Stimulated activated CD4-positive, alpha-beta T cell treated with anti-CD3 and anti-CD28 coated beads, TNF-alpha, amount 100 ng/mL, for 1 hour (primary cell): Measurements from ENCODE around the gene PHF21B.

ENCODE experiments used
- DNase-seq, 3 donors: peaks; one replicate each; pipeline ENCODE4 v3.0.0-alpha.2; 2020; ENCODE audit warnings: low read depth in 3 of 3, low spot score in 1 of 3

The PHF21B gene

DNA sequence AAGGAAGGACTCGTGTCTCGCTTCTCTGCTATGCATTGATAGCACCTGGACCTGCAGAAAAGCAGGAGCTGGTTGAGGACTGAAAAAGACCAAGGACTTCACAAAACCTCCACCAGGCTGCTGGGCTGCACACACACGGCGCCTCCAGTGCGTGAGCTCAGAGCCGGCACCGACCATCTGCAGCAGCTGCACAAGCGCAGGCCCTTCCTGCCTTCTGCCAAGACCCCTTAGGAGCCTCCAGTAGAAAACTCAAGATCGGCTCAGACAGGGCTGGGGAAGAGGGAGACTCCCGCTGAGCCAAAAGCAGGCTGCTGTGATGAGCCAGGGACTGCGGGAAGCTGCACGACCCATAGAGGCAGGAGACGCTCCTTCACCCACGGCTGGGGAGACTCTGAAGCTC is 70.9 kb downstream of the PHF21B start:
- no peak for DNase-seq

DNA sequence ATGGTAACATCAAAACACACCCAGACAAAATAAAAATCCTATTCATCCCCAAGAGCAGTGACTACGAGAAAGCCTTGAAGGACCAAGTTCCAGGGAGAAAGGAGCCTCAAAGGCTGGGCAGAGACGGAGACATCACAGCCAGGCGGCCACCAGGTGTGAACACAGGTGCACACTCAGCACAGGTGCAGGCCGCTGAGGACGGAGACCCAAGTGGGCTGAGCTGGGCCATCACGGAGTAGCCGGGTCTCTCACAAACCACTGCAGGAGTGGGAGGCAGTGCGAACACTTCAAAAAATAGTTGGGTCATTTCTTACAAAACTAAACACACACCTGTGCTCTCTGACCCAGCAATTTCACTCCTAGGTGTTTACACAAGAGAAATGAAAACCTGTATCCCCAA is 72.6 kb downstream of the PHF21B start:
- DNase-seq, result no peak

DNA sequence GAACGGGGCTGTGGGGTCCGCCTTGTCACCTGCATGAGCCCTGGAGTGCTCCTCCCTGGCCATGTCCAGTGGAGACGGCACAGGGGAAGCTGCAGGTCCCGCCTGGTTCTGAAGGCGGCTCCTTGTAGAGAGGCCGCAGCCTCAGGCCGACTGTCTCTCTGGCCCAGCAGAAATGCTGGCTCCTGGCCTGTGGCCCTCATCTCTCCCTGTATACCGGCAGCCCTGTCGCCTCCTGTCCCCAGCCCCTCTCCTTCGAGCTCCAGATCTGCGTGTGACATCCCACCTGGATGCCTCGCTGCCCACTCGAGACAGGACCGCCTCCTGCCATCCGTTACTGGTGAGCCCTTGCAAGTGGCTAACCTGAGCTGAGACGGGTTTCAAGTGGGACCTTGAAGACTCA is 73.6 kb downstream of the PHF21B start:
- DNase-seq, result no peak

DNA sequence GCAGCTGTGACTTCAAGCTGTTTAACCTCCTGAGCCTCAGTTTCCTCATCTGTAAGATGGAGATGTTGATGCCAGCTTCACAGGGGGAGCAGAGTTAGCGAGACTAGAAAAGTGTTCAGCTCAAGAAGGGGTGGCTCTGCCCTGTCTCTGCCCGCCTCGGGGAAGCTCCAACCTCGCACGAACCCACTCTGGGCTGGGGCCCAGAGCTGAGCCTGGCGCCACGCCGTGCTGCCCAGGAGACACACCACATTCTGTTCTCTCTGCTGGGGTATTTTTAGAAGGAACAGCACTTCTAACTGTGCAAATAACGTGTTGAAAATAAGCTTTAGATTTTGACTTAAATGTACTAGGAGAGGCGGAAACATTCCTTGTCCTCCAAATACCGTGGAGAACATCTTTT is 74.1 kb downstream of the PHF21B start:
- DNase-seq, result no peak

DNA sequence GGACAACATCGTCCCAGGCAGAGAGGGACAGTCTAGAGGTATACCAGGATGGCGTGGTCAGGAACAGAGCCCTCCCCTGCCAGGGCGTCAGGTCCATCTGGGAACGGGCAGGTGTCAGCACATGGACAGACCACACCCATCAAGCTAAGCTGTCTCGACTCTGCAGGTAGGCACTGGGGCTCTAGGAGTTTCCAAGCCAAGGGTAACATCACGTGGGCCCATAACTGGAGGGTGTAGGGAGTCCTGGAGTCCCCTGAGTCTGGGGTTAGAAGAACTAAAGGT is 75.4 kb downstream of the PHF21B start:
- DNase-seq, result no peak

DNA sequence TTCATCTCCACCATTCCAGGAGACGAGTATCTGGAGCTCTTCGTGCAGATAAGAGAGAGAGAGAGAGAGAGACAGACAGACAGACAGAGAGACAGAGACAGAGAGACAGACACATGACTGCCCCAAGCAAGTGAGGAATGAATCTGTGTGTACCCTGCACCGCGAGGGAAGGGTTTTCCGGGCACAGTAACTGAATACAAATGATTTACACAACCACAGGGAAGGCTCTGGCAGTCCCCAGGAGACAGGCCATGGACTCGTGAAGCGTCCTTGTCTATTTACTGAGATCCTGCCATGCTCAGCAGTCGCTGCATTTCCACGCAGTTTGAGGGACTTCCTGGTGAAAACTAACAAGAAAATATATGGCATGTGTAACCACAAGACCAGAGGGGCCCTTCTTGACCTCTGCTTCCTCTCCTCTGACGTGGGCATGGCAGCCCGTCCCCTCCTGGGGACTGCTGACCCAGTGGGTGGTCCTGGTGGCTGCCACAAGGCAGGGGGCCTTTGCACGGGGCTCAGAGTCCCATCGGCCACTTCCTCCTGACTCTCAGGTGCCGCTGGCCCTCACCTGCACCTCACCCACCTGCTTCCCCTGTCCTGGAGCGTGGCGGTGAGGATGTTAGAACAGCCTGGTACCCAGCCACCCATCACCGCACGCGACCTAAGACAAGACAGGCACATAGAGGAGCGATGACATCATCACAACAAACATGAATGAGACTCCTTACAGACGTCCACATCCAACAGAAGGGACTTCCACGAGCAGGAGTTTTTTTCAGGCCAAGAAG is 75.9 kb downstream of the PHF21B start:
- no peak for DNase-seq

DNA sequence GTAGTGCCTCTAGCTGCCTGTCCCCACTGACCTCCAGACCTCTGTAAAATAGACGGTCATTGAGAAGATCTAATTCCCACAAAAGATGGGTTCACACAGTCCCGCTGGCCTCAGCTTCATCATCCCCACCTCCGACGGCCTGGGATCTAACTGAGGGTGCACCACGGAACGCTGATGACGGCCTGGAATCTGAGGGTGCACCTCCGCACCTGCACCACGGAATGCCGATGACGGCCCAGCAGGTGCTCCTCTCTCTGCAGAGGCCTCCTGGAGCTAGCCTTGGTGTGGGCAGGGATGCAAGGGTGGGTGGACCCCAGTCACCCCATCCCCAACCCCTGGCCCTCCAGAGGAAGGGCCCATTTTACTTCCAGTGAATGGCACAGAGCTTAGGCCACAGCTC is 77.3 kb downstream of the PHF21B start:
- DNase-seq, result no peak

DNA sequence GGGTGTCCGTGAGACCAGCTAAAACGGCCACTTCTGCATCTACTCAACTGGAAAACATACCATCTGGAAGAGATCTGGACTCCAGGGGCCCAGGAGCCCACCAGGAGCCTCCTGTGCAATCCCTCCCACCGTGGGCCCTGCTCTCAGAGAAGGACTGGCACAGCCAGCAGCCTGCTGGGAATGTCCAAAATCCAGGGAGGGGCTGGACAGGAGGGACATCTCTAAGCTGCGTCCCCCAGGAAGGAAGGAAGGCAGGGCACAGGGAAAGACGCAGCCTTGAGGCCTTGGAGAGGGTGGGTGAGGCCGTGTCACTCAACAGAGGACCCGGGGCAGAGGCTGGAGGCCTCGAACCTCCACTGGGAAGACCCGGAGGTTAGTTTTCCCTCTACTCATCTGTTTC is 78.0 kb downstream of the PHF21B start:
- no peak for DNase-seq

DNA sequence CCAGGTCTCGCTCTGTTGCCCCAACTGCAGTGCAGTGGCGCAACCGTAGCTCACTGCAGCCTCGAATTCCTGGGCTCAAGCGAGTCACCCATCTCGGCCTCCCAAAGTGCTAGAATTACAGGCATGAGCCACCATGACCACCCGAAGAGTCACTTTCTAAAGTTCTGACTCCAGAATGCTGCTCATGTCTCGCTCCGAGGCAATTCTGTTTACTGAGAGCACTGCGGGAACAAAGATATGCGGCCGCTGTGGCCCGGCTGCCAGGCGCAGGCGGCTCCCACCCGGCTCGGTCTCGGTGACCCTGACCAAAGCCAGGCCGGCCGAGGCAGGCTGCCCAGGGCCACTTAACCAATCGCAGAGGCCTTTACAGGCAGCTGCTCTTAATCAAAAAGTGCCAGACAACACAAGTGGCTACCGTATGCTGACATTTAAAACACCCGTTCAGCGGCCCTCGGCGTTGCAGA is 78.7 kb downstream of the PHF21B start:
- no peak for DNase-seq

DNA sequence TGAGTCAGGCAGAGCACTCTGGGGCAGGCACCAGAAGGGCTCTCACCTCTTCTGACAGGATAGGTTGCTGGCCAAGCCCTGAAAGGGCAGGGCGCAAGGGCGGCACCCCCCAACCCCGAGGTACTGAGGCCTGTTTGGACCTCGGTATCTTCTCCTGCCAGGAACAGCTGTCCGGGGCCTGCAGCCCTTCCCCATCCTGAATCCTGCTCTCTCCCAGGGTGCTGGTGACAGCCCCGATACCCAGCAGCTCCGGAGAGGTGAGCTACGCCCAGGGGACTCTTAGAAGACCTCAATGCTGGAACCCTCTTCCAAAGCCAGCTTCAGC is 79.1 kb downstream of the PHF21B start:
- DNase-seq, result no peak

DNA sequence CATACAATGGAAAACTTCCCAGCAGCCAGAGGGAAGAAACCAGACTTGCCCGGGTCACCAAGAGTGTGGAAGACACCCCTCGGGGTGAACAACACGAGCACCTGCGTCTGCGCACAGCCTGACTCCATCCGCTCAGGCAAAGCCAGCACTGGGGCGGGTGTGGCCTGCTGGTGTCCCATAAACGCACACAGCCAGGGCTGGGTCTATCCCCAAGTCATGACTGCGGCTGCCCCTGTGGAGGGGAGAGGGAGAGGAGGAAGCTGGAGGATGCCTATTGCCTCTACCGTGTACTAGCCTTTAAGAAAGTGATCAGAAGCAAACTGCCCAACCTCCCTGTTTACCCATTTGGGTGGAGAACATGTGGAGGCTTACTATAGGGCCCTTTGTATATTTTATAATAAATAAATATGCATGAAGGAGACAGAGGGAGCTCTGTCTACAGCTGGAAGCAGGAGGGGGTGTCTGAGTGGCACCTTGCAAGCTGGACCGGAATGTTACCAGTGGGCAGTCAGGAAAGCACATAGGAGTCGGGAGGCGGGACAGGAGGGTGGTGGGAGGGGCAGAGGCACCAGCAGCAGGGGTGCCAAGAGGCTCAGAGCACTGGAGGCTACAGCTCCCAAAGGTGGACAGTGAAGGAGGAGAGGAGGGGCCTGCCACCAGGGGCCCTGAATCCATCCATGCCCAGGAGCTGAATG is 79.6 kb downstream of the PHF21B start:
- no peak for DNase-seq

DNA sequence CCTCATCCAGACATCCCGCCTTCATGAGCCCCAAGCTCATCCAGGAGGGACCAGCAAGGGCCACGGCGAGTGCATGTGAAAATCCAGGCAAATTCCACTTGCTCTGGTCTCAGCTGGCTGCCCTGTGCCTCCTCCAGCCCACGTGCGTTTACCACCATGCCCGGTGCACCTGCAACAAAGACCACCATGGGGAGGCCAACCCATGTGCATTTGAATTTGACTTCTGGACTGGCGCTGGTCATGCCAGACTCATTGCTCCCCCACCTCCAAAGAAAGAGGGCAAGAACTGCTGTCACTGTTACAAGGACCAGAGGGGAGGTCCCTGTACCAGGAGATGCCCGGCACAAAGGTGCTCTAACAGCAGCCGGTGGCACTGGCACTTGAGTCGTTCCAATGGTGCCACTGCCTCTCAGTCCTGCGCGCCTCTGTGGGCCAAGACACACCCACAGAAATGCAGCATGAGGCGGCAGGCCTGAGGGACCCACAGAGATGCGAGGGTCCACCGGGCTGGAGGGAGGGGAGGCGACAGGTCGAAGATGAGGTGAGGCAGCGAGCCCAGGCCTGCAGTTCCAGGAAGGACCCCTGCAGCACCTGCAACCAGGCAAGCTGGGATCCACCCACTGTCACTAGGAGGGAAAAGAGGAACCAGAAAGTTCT is 80.3 kb downstream of the PHF21B start:
- DNase-seq, result no peak

DNA sequence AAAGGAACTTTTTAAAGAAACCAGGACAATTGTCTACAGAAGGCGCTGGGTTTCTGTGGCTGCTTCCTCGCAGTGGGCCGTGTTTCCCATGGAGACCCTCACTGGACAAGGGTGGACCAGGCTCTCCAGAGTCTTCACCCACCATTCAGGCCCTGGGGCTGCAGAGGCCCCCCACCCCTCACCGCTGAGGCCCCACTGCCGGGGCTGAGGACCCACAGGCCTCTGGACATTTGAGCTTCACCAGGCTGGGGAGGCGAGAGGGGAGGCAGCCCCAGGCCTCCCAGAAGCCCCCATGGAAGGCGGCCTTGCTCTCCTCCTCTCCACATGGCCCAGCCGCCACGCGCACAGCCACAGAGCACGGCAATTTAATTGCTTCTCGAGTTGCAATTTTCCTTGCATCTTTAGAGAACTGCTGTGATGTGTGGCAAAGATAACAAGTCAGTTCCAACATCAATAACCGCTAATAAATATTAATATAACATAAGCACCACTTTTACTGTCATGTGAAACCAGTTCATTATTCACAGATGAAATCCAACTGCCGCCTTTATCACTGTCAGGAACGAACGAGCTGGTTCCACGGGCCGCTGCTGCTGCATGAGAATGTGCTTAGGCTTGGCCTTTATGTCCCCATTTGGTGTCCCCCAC is 81.0 kb downstream of the PHF21B start:
- no peak for DNase-seq

DNA sequence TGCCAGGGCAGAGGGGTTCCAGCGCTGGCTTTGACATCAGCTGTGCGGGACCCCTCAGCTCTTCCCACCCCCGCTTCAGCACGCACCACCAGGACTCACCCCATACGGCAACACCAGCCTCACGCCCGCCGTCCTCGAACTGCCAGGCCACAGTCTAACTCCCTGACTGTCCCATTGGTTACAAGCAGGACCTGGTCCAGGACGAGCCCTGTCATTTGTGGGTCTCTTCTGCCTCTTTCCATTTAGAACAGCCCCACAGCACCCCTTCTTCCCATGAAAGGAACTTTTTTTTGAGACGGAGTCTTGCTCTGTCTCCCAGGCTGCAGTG is 81.7 kb downstream of the PHF21B start:
- DNase-seq, result no peak

DNA sequence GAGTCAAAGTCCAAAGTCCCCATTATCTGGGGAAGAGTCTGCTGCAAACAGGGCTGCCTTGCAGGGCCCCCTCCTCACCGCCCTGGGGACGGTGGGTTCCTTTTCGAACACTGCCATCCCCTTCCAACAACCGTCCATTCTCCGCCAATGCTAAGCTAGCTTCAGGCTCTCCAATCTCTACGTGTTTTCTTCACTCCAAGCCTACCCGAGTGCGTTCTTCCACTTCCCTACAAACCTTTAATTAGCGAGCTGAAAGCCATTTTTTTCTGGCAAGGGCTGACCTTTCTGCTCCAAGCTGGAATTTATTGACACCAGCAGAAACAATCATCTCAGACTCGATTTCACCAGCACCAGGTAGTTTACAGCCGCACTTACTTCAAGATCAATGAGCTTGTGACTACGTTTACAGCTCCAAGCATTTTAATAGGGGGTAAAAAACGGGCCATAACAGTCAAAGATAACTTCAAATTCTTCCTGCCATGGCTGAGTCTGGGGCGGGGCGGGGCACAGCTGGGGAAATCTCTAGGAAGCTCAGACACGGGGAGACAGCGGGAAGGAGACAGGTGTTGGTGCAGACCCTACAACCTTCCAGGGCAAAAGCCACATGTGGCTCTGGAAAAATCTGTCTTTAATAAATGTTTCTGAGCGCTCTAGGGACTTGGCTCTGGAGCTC is 82.2 kb downstream of the PHF21B start:
- no peak for DNase-seq

DNA sequence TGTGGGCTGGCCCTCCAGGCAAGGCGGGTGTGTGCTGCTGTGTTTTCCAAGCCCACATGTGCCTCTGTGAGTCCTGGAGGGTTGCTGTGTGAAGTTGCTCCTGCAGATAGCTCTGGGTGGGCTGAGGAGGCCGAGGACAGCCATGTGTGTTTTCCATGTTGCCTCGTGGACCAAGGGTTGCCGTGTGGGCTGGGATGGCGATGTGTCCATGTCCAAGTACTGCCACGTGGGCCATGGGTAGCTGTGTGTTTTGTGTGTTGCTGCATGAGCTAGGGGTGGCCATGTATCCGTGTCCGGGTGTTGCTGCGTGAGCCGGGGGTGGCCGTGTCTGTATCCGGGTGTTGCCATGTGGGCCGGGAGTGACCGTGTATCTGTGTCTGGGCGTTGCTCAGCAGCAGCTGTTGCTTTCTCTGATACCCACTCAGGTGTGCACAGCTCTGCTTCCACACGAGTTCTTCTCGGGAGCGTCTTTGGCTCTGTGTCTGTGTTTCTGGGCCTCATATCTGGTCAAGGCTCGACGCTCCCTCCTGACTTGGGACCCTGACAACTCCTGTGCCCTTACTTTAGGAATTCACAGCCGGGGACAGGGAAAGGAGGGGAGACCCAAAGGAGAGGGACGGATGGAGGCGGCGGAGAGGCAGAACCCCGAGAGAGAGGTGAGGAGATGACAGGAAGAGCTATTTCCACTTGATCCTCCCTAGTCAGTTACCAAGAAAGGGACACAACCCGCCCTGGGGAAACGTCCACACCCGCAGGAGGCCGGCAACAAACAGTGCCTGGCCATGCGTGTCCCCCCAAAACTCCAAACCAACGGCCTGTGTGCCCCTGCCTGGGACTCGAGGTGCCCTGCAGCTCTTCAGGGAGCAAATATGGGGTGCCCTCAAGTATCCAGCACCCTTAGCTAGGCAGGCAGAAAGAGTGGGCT is 83.1 kb downstream of the PHF21B start:
- no peak for DNase-seq

DNA sequence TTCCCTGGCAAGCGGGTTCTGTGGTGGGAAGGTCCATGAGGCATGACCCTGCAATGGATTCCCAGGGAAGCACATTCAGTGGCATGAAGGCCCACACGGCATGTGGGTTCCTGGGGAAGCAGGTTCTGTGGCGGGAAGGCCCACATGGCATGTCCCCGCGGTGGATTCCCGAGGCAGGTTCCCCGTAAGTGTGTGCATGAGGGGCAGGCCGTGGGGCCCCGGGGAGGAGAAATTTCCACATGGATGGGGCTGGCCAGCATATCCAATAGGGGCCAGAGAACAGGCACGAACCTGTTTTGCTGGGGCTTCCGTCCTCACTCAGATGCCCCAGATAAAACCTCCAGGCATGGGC is 83.7 kb downstream of the PHF21B start:
- DNase-seq, result no peak

DNA sequence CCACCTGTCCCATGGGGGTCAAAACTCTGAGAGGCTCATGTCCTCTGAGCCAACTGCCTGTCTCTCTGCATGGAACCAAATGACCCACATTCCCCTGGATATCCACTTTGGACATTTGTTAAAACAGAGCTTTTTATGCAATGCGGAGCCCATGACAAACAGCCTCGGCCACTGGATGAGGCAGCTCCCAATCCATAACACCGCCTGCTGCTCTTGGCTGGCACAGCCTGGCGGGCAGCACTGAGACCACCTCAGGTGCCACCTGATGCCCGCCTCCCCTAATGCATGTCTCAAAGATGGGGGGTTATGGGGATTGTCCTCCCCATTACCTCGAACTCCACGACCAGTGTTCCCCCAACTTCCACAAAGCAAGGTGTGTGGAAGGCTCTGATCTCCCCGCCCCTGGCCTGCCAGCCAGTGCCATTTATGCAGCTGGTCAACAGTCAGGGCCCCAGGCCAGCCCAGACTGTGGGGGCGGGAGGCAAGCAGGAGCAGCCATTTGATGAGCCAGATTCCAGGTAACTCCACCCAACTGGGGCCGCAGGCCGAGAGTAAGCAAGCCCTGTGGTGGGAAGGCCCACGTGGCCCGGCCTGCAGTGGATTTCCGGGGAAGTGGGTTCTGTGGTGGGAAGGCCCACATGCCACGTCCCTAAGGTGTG is 84.2 kb downstream of the PHF21B start:
- DNase-seq, result no peak

DNA sequence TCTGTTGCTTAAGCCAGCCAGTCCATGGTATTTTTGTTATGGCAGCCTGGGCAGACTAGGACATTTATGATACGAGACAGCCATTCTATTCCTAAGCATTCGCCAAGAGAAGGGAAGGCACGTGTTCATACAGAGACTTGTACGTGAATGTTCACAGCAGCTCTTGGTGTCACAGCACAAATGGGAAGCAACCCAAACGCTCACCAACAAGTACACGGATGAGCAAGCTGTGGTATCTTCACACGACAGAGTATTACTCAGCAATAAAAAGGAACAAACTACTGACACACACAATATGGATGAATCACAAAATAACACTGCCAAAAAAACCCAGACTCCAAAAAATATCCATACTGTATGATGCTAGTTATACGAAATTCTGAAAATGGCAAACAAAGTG is 85.1 kb downstream of the PHF21B start:
- DNase-seq, result no peak

DNA sequence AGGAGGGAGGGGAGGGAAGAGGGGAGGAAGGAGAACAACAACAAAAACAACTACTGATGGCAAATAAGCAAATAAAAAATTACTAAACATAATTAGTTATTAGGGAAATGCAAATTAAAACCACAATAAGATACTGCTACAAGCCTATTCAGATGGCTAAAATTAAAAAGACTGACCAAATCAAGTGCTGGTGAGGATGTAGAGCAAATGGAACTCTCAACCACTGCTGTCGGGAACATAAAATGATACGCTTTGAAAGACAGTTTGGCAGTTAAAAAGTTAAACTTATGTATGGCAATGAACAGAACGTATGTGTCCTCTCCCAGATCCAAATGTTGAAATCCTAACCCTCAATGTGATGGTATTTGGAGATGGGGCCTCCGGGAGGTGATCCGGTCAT is 85.7 kb downstream of the PHF21B start:
- DNase-seq, result no peak
